Mucosa of descending colon (tissue), 3 donors: ENCODE results near the gene EGFLAM. TPM values are rescaled to one million over a fixed set of nuclear protein-coding genes. Genes with fewer than 3 reads are reported as not detected.

Experiments used
- ATAC-seq: fragments of 200-7000 bp; cut with Tn5 transposase; one replicate; pipeline ENCODE4 v1.9.1; 2020; ENCODE audit warnings: mild to moderate bottlenecking, moderate library complexity
- DNase-seq, 3 donors: peaks; one replicate each; pipeline ENCODE4 v3.0.0-alpha.2; 2020
- H3K36me3 ChIP-seq: fragments of 200-600 bp; one replicate; pipeline ENCODE4 v1.8.0; 2021; ENCODE audit warnings: low read depth, mild to moderate bottlenecking
- H3K4me1 ChIP-seq: fragments of 200-600 bp; one replicate; pipeline ENCODE4 v1.8.0; 2021; ENCODE audit warnings: low read depth, mild to moderate bottlenecking
- H3K4me3 ChIP-seq: fragments of 200-600 bp; one replicate; pipeline ENCODE4 v1.8.0; 2021; ENCODE audit warnings: mild to moderate bottlenecking
- H3K9me3 ChIP-seq: fragments of 200-600 bp; one replicate; pipeline ENCODE4 v1.8.0; 2021; ENCODE audit warnings: mild to moderate bottlenecking
- intact Hi-C, 2 donors: fragments of 100-400 bp; cut with DNase I in 1 of 2; cut with micrococcal nuclease in 1 of 2; formaldehyde crosslinking; loops; one replicate each; pipeline versions ENCODE4 v1.11.0 to v1.11.1; 2022; cut with DNase I, micrococcal nuclease
- total RNA-seq, 3 donors: library from RNA; stranded (reverse); fragmentation: NEBNext Ultra II Directional in 2 of 3; extraction: Animal tissue kit (Norgen Biotek cat#: 25700) in 2 of 3; gene quantifications; one replicate each; pipeline versions ENCODE4 v1.2.1 to v1.2.4, GENCODE V29; 2021 to 2023
- TF ChIP-seq, protein P1 (sequence below): fragments of 200-600 bp; IDR thresholded peaks from one replicate; pipeline ENCODE4 v1.8.0; 2022; ENCODE audit warnings: antibody characterized with exemption, mild to moderate bottlenecking
- donor health status: DM: no; HTN: no; CAD: no; lungs with moderate emphysema.
- donor health status: DM: no; HTN: no; CAD: no.
- donor health status: DM: no; HTN: yes; CAD: no.

EGFLAM gene
- total RNA-seq, 3 donors from 2014 or later: 0.46 to 2.1 (median 0.84) TPM

DNA sequence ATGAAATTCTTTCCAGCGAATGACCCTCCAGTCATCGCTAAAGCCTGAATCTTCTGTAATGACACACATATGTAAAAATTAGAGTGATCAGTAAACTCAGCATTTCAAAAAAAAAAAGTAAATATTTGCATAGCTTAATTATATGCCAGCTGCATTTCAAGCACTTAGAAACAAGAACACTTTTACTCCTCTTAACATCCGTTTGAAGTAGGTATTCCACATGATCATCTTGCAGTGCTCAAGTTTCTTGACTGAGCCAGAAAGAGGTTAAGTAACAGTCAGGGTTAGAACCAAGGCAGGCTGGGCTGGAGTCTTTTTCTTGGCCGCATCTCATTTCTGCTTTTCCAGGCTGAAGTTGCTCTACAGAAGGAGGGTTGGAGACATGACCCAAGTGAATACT lies 27.6 kb downstream of the EGFLAM start:
- H3K9me3 ChIP-seq: no peaks in the 10 kb centered on the region
- DNase-seq (no peak), ATAC-seq (no peak)
- intact Hi-C loops: no loop called here
- H3K4me3 ChIP-seq: no peak overlapping the region
- H3K36me3 ChIP-seq: no peaks in the 10 kb centered on the region
- TF ChIP-seq, protein P1, sequence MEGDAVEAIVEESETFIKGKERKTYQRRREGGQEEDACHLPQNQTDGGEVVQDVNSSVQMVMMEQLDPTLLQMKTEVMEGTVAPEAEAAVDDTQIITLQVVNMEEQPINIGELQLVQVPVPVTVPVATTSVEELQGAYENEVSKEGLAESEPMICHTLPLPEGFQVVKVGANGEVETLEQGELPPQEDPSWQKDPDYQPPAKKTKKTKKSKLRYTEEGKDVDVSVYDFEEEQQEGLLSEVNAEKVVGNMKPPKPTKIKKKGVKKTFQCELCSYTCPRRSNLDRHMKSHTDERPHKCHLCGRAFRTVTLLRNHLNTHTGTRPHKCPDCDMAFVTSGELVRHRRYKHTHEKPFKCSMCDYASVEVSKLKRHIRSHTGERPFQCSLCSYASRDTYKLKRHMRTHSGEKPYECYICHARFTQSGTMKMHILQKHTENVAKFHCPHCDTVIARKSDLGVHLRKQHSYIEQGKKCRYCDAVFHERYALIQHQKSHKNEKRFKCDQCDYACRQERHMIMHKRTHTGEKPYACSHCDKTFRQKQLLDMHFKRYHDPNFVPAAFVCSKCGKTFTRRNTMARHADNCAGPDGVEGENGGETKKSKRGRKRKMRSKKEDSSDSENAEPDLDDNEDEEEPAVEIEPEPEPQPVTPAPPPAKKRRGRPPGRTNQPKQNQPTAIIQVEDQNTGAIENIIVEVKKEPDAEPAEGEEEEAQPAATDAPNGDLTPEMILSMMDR: no peak
- H3K4me1 ChIP-seq: no peaks in the 10 kb centered on the region

DNA sequence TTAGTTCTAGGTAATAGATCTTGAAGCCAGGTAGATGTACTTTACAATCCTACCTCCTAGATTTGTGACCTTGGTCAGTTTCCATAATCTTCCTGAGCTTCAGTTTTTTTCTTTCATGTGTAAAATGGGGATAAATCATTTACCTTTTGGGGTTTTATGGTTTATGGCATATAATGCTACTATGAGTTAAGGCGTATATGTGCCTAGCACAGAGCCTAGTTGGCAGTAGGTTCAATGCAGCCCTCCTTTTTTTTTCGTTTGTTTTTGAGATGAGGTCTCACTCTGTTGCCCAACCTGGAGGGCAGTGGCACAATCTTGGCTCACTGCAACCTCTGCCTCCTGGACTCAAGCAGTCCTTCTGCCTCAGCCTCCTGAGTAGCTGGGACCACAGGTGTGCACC lies 28.8 kb downstream of the EGFLAM start:
- intact Hi-C loops: no loop called here
- H3K36me3 ChIP-seq: no peaks in the 10 kb centered on the region
- TF ChIP-seq, protein P1: no peak
- no peaks in the 10 kb centered on the region for H3K9me3 ChIP-seq
- DNase-seq (no peak), ATAC-seq (no peak)
- no peak overlapping the region for H3K4me3 ChIP-seq
- H3K4me1 ChIP-seq: no peaks in the 10 kb centered on the region

DNA sequence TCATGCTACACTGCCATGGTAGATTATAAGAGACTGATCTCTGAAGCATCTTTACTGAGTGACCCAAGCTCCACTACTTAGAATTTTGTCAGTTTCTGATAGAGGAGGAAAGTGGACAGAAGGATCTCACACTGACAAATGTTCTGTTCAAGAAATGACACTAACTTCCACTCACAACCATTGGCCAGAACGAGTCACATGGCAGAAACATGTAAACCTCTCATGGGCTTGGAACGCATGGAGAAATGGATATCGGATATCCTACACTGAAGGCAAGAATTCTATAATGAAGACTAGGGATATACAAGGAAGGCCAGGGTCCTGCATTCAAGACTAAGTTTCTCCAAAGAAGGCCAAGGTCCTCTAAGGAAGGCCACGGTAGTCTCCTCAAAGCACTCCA lies 31.1 kb downstream of the EGFLAM start:
- intact Hi-C loops: no loop called here
- ATAC-seq (no peak), DNase-seq (no peak)
- Histone ChIP-seq H3K4me3 (no peak overlapping the region), H3K9me3 (no peaks in the 10 kb centered on the region), H3K4me1 (no peaks in the 10 kb centered on the region), H3K36me3 (no peaks in the 10 kb centered on the region)
- TF ChIP-seq, protein P1: no peak

DNA sequence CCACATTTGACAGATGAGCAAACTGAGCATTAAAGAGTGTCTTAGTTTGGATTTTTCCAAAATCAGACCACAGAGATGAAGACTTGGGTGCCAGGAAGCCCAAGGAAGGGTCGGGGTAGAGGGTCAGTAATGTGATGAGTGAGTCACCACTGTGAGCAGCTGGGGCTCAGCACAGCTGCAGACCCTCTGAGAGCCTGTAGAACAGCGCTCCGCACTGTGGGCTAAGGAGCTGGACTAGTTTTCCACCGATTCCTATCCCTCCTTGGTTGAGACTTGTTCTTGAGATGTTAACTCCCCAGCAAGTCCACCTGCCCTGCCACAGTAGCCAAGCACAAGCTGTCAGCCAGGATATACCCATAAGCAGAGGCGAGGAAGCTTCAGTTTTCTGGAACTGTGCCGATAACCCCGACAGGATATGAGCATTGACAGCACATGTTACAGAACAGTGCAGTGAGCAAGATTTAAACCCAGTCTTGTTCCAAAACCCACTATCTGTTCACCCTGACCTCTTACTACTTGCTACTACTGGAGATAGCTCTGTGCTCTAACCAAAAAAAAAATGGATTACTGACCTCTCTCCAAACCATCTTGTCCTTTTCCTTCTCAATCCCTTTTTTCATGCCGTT lies 31.8 kb downstream of the EGFLAM start:
- no peak overlapping the region for H3K4me3 ChIP-seq
- TF ChIP-seq, protein P1: no peak
- no peak for DNase-seq
- H3K4me1 ChIP-seq: no peaks in the 10 kb centered on the region
- no peak for ATAC-seq
- intact Hi-C loops: no loop called here
- no peaks in the 10 kb centered on the region for H3K9me3 ChIP-seq
- no peaks in the 10 kb centered on the region for H3K36me3 ChIP-seq

DNA sequence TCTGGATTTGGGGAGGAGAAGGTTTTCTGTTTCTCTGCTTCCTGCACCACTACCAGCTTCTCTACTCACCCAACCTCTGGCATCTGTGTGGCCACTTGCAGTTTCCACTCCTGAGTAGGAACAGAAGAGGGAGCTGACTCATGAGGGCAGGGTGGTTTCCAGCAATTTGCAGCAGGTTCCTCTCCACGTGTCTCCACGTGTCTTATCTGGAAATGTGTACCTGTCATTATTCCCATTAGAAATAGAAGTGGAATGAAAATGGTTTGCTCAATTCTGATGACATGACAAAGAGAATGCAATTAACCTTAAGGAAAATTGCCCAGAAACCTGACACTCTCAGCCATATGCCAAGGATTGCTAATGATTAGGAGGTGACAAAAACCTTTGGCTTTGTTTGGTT lies 33.0 kb downstream of the EGFLAM start:
- ATAC-seq (no peak), DNase-seq (no peak)
- no peak overlapping the region for H3K4me3 ChIP-seq
- no peaks in the 10 kb centered on the region for H3K9me3 ChIP-seq
- H3K36me3 ChIP-seq: no peaks in the 10 kb centered on the region
- TF ChIP-seq, protein P1: no peak
- H3K4me1 ChIP-seq: no peaks in the 10 kb centered on the region
- intact Hi-C loops: no loop called here

DNA sequence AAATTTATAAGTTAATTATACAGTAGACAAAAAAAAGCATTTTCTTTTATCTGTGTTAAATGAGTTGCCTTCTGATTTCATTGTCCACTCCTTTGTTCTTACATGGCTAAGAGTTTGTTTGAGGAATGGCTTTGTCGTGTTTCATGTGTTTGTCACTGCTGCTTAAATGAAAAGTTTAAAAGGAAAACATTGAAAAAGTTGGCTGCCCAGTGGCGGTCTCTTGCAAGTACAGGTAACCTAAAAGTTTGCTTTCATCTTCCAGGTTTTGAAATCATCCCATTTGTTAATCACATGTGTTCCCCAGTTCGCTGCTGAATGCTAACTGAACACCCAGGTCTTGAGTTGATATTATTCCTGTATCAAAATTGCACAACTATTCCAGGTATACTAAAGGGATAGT lies 33.9 kb downstream of the EGFLAM start:
- DNase-seq (no peak), ATAC-seq (no peak)
- TF ChIP-seq, protein P1: no peak
- H3K9me3 ChIP-seq: no peaks in the 10 kb centered on the region
- intact Hi-C loops: no loop called here
- H3K36me3 ChIP-seq: no peaks in the 10 kb centered on the region
- no peaks in the 10 kb centered on the region for H3K4me1 ChIP-seq
- no peak overlapping the region for H3K4me3 ChIP-seq
